Vagina (tissue), 2 donors: ENCODE results near the gene CDH6.

Experiments
- CTCF ChIP-seq, 3 experiments: fragments of 450-650 bp in 2 of 3; fragments of 200-600 bp in 1 of 3; sonication (generic) in 1 of 3; IDR thresholded peaks; one replicate each; pipeline ENCODE4 v1.5.1; 2017 to 2019; ENCODE audit warnings: antibody characterized with exemption in 3 of 3, mild to moderate bottlenecking in 2 of 3, moderate library complexity in 2 of 3
- POLR2AphosphoS5 ChIP-seq, 2 donors: sonication (generic); formaldehyde crosslinking; IDR thresholded peaks; one replicate each; pipeline ENCODE4 v1.9.0; 2017; ENCODE audit warnings: antibody characterized with exemption in 2 of 2, mild to moderate bottlenecking in 2 of 2, low read depth in 1 of 2; ENCODE audit not compliant: insufficient read depth in 1 of 2

- no peak for TF ChIP-seq CTCF (IDR thresholded peaks at IDR 0.05)
- no peak for TF ChIP-seq POLR2AphosphoS5 (IDR thresholded peaks at IDR 0.05; ENCODE audit: insufficient read depth in 1 of 2, low read depth in 1 of 2)
These were observed 27.8 kb upstream of the CDH6 start for GRCh38 chr5:31165729-31166128.
